NOMO-1 (cell line): ENCODE results near the gene GCKR.
A peak's percentile ranks its signal among the peaks of the same experiment; 100 is the strongest.

ENCODE experiments used
- DNase-seq, 2 experiments: peaks; one replicate each; lab custom pipeline; 2025; ENCODE audit not compliant: unreplicated experiment in 2 of 2; lab: John Stamatoyannopoulos, UW

The GCKR gene, protein sequence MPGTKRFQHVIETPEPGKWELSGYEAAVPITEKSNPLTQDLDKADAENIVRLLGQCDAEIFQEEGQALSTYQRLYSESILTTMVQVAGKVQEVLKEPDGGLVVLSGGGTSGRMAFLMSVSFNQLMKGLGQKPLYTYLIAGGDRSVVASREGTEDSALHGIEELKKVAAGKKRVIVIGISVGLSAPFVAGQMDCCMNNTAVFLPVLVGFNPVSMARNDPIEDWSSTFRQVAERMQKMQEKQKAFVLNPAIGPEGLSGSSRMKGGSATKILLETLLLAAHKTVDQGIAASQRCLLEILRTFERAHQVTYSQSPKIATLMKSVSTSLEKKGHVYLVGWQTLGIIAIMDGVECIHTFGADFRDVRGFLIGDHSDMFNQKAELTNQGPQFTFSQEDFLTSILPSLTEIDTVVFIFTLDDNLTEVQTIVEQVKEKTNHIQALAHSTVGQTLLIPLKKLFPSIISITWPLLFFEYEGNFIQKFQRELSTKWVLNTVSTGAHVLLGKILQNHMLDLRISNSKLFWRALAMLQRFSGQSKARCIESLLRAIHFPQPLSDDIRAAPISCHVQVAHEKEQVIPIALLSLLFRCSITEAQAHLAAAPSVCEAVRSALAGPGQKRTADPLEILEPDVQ

GRCh38 chr2:27496357-27497287 is at the start of gene GCKR:
TSS of gene GCKR (plus strand) at chr2:27496839. CDS start at chr2:27496905, 66 bp downstream.
- no peak for DNase-seq

- DNase-seq, result no peak
Measured at GRCh38 chr2:27448381-27448780, 48.3 kb upstream of the GCKR start.

GRCh38 chr2:27451095-27451494 is 45.5 kb upstream of the GCKR start:
- no peak for DNase-seq

- DNase-seq, result no peak
Measured at GRCh38 chr2:27453968-27454367, 42.7 kb upstream of the GCKR start.

DNA sequence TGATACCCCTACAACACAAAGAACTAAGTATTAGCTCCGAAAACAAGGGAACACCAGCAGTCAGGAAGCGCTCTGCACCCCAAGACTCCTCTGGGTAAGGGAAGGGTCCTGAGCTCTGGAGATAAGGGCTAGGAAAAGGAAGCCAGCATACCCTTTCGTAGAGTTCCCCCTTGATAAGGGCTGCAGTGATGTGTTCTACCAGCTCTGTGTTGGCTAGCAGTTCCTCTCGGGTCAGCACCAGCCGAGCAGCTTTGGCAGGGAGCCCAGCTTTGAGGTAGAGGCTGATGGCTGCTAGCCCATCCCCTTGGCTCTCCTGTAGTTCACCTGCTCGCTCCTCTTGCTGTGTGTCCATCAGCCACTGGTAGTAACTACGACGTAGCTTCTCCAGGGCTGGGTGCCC is 35.5 kb upstream of the GCKR start:
- no peak for DNase-seq

- DNase-seq, result no peak
Measured at GRCh38 chr2:27464443-27464842, 32.2 kb upstream of the GCKR start.

- DNase-seq, result no peak
Measured at GRCh38 chr2:27471961-27472360, 24.7 kb upstream of the GCKR start.

- DNase-seq, result no peak
Measured at GRCh38 chr2:27485496-27485895, 11.1 kb upstream of the GCKR start.

DNA sequence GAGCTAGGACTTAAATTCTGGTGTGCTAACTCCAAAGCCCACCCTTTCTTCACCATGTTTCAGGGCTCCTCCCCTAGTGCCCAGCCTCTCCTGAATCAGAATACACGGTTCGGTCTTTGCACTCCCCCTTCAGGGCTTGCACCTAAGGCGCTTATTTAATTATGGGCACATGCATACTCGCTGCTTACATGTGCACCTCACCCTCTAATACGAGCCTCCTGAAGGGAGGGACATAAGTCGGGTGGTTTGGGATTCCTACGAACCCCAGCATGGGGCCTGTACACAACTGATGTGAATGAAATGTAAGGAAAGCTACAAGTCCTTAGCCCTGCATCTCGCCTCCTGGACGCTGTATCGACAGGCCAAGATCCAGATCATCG is 7.5 kb upstream of the GCKR start:
- no peak for DNase-seq

- DNase-seq, result peak; percentile 99
Measured at GRCh38 chr2:27489498-27490397, 6.9 kb upstream of the GCKR start, which contains the start of gene IFT172. TSS of gene IFT172 (minus strand) at chr2:27489743. CDS start at chr2:27489653, 90 bp downstream.

- no peak for DNase-seq
Measured at GRCh38 chr2:27492557-27492956, 4.1 kb upstream of the GCKR start.

DNA sequence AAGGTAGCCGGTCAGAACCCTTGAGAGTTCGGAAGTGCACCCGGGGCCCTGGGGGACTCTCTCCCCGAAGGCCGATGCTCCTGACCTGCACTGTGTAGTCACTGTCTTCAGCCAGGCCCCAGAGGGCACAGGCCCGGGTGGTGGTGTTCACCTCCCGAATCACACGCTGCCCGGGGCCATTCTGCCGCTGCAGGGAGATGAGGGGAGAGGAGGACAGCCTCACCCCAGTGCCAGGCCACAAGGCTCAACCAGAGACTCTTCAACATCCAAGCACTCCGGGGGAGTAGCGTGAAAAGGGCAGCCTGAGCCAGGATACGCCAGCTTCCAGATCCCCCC is 2.7 kb upstream of the GCKR start:
- no peak for DNase-seq

DNA sequence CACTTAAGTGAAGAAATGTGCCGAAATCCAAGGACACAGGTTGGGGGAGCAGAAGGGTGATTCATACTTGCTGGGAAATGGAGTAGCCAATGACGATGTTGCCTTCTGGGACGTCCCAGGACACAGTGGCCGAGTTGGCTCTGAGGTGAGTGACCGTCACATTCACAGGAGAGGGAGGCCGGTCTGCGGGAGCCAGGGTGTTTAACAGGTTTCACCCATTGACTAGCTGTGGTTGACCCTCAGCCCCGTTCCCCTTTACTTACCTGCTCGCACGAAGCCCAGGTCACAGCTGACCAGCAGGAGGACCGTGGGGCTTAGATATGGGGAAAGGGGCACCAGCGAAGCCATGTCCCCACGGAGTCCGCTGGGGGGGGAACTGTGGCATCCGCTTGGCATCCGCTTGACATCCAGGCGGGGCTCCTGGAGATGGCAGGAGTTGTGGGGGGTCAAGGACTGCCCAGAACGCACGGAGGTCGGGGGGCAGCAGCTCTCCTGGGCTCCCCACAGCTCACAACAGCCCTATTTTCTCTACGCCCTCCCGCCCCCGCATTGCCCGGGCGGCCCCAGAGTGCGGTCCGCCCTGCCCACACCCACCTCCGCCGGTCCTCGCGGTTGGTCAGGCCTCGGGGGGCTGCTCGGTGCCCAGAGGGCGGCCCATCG is 2.2 kb upstream of the GCKR start:
- no peak for DNase-seq

- no peak for DNase-seq
Measured at GRCh38 chr2:27494944-27495554, 1.6 kb upstream of the GCKR start, which contains the start of gene FNDC4. TSS of gene FNDC4 (minus strand) at chr2:27495200. CDS start at chr2:27494679, 521 bp downstream.

DNA sequence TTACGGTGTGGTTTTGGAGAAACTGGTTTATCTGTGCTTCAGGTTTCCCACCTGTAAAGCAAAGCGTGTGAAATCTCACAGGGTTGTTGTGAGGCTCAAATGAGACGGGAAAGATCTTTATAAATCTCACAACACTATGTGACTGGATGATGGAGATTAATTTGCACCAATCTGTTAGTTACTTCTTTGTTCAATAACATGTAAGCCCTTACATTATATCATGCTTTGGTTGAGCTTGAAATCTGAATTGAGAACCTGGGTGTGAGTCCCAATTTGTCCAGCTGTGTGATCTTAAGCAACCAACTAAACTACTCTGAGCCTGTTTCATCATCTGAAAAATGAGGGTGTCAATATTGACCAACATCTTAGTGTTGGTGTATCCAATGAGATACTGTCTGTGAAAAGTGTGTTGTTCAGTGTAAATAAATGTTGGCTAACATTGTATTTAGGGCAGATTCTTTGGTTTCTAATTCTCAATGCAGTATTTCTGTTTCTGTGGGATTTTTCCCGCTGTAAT is 741 bp upstream of the GCKR start:
- DNase-seq, result no peak

DNA sequence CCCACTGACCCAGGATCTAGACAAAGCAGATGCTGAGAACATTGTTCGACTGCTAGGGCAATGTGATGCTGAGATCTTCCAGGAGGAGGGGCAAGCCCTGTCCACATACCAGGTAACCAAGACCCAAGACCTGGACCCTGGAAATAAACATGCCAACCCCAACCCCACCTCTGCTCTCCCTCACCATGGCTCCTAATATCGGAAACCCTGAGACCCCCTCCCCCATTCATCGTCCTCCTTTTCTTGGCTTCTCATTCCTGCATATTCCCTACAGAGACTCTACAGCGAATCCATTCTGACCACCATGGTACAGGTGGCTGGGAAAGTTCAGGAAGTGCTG is 619 bp downstream of the GCKR start:
- no peak for DNase-seq

- DNase-seq, result no peak
Measured at GRCh38 chr2:27498975-27499374, 2.3 kb downstream of the GCKR start.

DNA sequence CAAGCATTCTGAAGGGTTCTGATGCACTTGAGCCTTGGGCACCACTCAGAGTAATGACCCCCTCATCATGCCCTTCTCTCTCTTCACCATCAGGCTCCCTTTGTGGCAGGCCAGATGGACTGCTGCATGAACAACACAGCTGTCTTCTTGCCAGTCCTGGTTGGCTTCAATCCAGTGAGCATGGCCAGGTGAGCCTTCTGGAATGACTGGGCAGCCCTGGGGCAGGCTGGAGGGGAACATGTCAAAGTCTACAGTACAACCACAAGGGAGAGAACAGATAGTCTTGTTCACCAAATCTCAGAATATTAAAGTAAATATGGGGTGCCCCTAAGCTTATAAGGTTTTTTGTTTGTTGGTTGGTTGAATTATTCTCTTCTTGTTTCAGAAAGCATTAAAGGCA is 4.4 kb downstream of the GCKR start:
- no peak for DNase-seq

DNA sequence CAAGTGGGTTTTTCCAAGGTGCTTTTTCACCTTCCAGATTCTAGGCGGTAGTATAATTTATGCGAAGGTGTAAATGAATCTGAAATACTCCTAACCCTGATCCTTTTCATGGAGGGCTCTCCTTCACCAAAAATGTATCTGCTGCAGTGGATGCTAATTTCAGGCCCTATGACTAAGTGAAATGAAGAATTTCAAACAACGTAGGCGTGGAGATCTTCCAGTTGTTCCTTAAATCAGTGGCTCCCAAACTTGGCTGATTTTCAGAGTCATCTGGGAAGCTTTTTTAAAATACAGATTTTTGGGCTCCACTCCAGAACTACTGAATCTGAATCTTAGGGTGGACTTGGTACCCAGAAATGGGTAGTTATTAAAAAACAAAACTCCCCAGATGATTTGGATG is 5.5 kb downstream of the GCKR start:
- DNase-seq, result no peak
